Measurements from ENCODE around the gene METTL16. TPM values are rescaled to one million over a fixed set of nuclear protein-coding genes. Genes with fewer than 3 reads are reported as not detected.

METTL16 gene
- total and polyA plus RNA-seq, 11 donors: 13.9 to 32.0 (median 24.3) TPM

GRCh38 chr17:2453866-2454265 lies 57.8 kb downstream of the METTL16 start:
- intact Hi-C loops (cut with DNase I): no loop called here
- TF ChIP-seq CTCF (IDR thresholded peaks at IDR 0.05) (no peak), POLR2A (IDR thresholded peaks at IDR 0.05) (no peak)
- no peaks in the 10 kb centered on the region for H3K9me3 ChIP-seq
- peaks cover 0 to 26% (median 0%) of the 10 kb centered on the region in 12 donors for H3K4me1 ChIP-seq
- ATAC-seq (no peak), DNase-seq (no peak)
- H3K36me3 ChIP-seq: peaks cover 0 to 51% (median 33%) of the 10 kb centered on the region in 9 donors
- 88 to 95% (median 93%) methylated on average over 3 of the region's 3 CpGs for WGBS, 4 donors
- no peaks in the 10 kb centered on the region for H3K27me3 ChIP-seq
- no peak overlapping the region for H3K4me3 ChIP-seq
- H3K27ac ChIP-seq: no peak overlapping the region

- TF ChIP-seq CTCF (IDR thresholded peaks at IDR 0.05): no peak
- no peak for TF ChIP-seq POLR2A (IDR thresholded peaks at IDR 0.05)
- WGBS, 4 donors: 83 to 91% (median 86%) methylated on average over 6 of the region's 6 CpGs
- Histone ChIP-seq H3K4me3 (no peak overlapping the region), H3K4me1 (peaks cover 0 to 26% (median 0%) of the 10 kb centered on the region in 12 donors), H3K9me3 (no peaks in the 10 kb centered on the region), H3K27me3 (no peaks in the 10 kb centered on the region), H3K27ac (no peak overlapping the region), H3K36me3 (peaks cover 0 to 45% (median 27%) of the 10 kb centered on the region in 9 donors)
- intact Hi-C loops (cut with DNase I): no loop called here
- DNase-seq (no peak), ATAC-seq (no peak)
These were observed 58.4 kb downstream of the METTL16 start for GRCh38 chr17:2453325-2453724.

- Histone ChIP-seq H3K9me3 (no peaks in the 10 kb centered on the region), H3K27me3 (no peaks in the 10 kb centered on the region), H3K4me3 (no peak overlapping the region), H3K4me1 (peaks cover 0 to 26% (median 0%) of the 10 kb centered on the region in 12 donors), H3K36me3 (peaks cover 0 to 43% (median 22%) of the 10 kb centered on the region in 9 donors), H3K27ac (no peak overlapping the region)
- no peak for DNase-seq
- no peak for TF ChIP-seq POLR2A (IDR thresholded peaks at IDR 0.05)
- TF ChIP-seq CTCF (IDR thresholded peaks at IDR 0.05): no peak
- WGBS, 4 donors: 86 to 90% (median 88%) methylated on average over 6 of the region's 6 CpGs
- no peak for ATAC-seq
- intact Hi-C loops (cut with DNase I): no loop called here
These were observed 59.4 kb downstream of the METTL16 start for GRCh38 chr17:2452216-2452750.

- H3K4me3 ChIP-seq: no peak overlapping the region
- peak overlapping the region in 1 of 12 donors; percentile 34 for H3K27ac ChIP-seq
- DNase-seq: no peak
- intact Hi-C loops (cut with DNase I): no loop called here
- H3K36me3 ChIP-seq: peaks cover 0 to 26% (median 10%) of the 10 kb centered on the region in 9 donors
- TF ChIP-seq POLR2A (IDR thresholded peaks at IDR 0.05) (no peak), CTCF (IDR thresholded peaks at IDR 0.05) (no peak)
- H3K27me3 ChIP-seq: no peaks in the 10 kb centered on the region
- H3K4me1 ChIP-seq: peaks cover 0 to 26% (median 0%) of the 10 kb centered on the region in 12 donors
- WGBS, 4 donors: 63 to 71% (median 69%) methylated on average over 5 of the region's 5 CpGs
- H3K9me3 ChIP-seq: peaks cover 0 to 9% (median 0%) of the 10 kb centered on the region in 12 donors
- ATAC-seq: no peak
These were observed 61.6 kb downstream of the METTL16 start for GRCh38 chr17:2450016-2450650.

Measured in heart left ventricle (tissue), 16 donors.